IPS-15b (cell line): Measurements from ENCODE around the gene RB1.

Experiments
- H3K27me3 ChIP-seq: one replicate; pipeline ENCODE4 v1.6.1; 2013; ENCODE audit warnings: low read length; ENCODE audit not compliant: control insufficient read depth, insufficient read depth
- H3K36me3 ChIP-seq: one replicate; pipeline ENCODE4 v1.6.1; 2013; ENCODE audit warnings: low read length; ENCODE audit not compliant: control insufficient read depth, insufficient read depth
- H3K4me1 ChIP-seq: one replicate; pipeline ENCODE4 v1.6.1; 2013; ENCODE audit warnings: mild to moderate bottlenecking, low read length; ENCODE audit not compliant: control insufficient read depth, insufficient read depth
- H3K4me3 ChIP-seq: one replicate; pipeline ENCODE4 v1.5.1; 2013; ENCODE audit warnings: low read depth, low read length
- H3K9ac ChIP-seq: one replicate; pipeline ENCODE4 v1.6.1; 2013; ENCODE audit warnings: low read depth, mild to moderate bottlenecking, low read length
- H3K9me3 ChIP-seq: one replicate; pipeline ENCODE4 v1.6.1; 2013; ENCODE audit warnings: mild to moderate bottlenecking, low read length; ENCODE audit not compliant: control insufficient read depth, insufficient read depth

The RB1 gene

DNA sequence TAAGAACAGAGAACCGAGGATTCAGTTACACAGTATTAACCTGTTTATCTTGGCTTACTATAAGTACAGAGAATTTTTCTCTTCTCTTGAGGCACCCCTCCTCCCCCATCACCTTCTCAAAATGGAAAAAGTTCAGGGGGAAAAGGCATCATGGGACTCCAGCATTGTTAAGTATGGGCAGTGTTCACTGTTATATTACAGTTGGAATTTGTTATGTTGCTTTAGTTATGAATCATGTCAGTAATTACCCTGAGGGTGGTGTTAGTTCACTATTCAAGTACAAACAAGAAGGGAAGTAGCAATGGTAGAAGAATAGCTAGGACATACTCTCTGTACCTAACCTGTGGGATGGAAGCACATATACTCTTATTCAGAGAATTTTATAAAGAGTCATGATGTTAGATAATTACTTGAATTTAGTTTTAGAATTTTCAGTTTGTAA lies 97.3 kb downstream of the RB1 start:
- no peak overlapping the region for H3K9ac ChIP-seq
- no peaks in the 10 kb centered on the region for H3K36me3 ChIP-seq
- no peaks in the 10 kb centered on the region for H3K4me1 ChIP-seq
- H3K4me3 ChIP-seq = no peak overlapping the region
- no peaks in the 10 kb centered on the region for H3K9me3 ChIP-seq
- no peaks in the 10 kb centered on the region for H3K27me3 ChIP-seq

DNA sequence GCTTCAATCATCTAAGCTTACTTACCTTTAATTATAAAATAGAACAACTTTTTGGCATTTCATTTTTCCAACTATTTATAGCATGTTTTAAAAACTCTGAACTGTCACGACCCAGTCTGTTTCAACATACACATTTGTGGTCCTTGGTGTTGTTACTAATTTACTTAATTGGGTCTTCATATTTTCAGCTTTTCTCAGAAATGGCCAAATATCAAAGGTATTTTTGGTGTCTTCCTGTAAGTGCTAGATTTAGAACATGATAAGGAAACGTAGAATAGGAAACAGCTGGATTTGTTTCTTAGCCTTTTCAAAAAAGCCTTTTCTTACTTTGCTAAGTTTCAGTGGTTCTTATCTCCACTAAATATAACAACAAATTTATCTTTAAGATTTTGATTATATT lies 97.9 kb downstream of the RB1 start:
- Histone ChIP-seq H3K27me3 (no peaks in the 10 kb centered on the region), H3K9me3 (no peaks in the 10 kb centered on the region), H3K4me1 (no peaks in the 10 kb centered on the region), H3K9ac (no peak overlapping the region), H3K36me3 (no peaks in the 10 kb centered on the region), H3K4me3 (no peak overlapping the region)

DNA sequence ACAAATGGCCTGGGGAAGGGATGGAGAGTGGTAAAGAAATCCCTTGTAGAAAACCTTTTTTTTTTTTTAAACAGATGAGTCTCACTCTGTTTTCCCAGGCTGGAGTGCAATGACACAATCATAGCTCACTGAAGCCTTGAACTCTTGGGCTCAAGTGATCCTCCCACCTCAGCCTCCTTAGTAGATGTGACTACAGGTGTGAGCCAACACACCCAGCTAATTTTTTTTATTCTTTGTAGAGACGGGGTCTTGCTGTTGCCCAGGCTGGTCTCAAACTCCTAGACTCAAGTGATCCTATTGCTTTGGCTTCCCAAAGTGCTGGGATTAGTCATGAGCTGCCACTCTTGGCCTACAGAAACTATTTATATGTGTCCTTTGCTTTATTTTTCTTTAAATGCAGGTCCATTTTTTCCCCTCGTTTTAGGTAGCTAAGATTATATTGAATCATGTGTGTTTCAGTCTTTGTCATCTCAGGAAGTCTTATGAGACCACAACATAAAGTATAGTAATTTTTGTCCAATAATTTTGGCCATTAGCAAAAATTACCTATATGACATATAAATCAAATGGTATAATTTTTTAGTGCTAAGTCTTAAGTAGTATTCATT lies 98.9 kb downstream of the RB1 start:
- H3K4me1 ChIP-seq = no peaks in the 10 kb centered on the region
- no peak overlapping the region for H3K4me3 ChIP-seq
- no peaks in the 10 kb centered on the region for H3K36me3 ChIP-seq
- H3K9me3 ChIP-seq = no peaks in the 10 kb centered on the region
- no peak overlapping the region for H3K9ac ChIP-seq
- H3K27me3 ChIP-seq = no peaks in the 10 kb centered on the region

DNA sequence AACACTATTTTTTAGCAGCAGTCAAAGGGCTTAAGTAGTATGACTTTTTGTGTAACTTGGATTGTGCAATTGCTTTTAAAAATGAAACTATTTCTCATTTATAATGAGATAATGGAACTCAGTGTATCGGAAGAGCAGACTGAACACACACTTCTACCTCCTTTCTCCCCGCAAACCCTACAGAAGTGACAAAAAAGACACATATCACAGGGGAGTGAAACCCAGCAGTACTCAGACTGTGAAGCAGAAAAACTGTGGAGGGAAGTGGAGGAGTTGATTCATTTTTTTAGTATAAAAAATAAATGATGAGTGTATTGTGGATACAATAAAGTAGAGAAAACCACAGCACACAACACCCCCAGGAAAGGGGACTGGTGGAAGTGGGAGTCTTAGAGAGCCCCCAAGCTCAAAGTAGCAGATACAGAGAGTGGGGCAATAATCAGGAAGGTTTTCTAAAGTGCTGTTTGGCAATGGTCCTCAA lies 99.6 kb downstream of the RB1 start:
- Histone ChIP-seq H3K4me1 (no peaks in the 10 kb centered on the region), H3K9ac (no peak overlapping the region), H3K27me3 (no peaks in the 10 kb centered on the region), H3K4me3 (no peak overlapping the region), H3K36me3 (no peaks in the 10 kb centered on the region), H3K9me3 (no peaks in the 10 kb centered on the region)

DNA sequence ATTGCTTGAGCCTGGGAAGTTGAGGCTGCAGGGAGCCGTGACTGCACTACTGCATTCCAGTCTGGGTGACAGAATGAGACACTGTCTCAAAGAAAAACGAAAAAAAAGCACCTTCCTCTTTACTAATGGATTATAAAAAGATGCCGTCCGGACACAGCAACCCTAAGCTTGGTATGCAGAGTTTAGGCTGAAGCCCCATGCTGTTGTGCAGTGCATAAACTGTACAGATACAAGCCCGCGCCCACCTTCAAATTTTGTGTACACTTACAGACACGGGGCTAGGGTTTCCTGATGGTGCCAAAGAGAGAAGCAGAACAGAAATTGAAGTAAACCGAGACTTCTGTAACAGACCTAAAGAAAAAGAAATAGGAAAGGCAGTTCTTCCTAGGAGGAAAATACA lies 100.4 kb downstream of the RB1 start:
- H3K4me3 ChIP-seq = no peak overlapping the region
- H3K9ac ChIP-seq = no peak overlapping the region
- H3K4me1 ChIP-seq = no peaks in the 10 kb centered on the region
- H3K36me3 ChIP-seq = no peaks in the 10 kb centered on the region
- H3K27me3 ChIP-seq = no peaks in the 10 kb centered on the region
- no peaks in the 10 kb centered on the region for H3K9me3 ChIP-seq

- Histone ChIP-seq H3K4me3 (no peak overlapping the region), H3K27me3 (no peaks in the 10 kb centered on the region), H3K9me3 (no peaks in the 10 kb centered on the region), H3K4me1 (no peaks in the 10 kb centered on the region), H3K9ac (no peak overlapping the region), H3K36me3 (no peaks in the 10 kb centered on the region)
Observed at GRCh38 chr13:48404952-48405351, 101.4 kb downstream of the RB1 start.

DNA sequence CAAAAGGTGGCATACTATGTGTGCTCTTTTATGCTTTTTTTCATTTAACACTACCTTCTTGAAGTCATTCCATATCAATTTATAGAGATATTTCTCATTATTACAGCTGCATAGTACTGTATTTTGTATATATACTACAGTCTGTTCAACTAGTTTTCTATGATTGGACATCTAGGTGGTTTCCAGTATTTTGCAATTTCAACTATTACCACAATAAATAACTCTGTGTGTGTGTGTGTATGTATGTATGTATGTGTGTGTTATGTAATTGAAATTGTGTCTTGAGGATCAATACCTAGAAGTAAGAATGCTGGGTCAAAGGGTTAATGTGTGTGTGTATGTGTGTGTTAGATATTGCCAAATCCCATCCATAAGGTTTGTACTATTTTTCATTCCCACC lies 102.3 kb downstream of the RB1 start:
- Histone ChIP-seq H3K4me1 (no peaks in the 10 kb centered on the region), H3K9ac (no peak overlapping the region), H3K27me3 (no peaks in the 10 kb centered on the region)

GRCh38 chr13:48410199-48410598 lies 106.6 kb downstream of the RB1 start:
- H3K4me3 ChIP-seq = no peak overlapping the region

More for the DNA sequence above, 102.3 kb downstream of the RB1 start:
- Histone ChIP-seq H3K36me3 (no peaks in the 10 kb centered on the region), H3K4me3 (no peak overlapping the region), H3K9me3 (no peaks in the 10 kb centered on the region)

DNA sequence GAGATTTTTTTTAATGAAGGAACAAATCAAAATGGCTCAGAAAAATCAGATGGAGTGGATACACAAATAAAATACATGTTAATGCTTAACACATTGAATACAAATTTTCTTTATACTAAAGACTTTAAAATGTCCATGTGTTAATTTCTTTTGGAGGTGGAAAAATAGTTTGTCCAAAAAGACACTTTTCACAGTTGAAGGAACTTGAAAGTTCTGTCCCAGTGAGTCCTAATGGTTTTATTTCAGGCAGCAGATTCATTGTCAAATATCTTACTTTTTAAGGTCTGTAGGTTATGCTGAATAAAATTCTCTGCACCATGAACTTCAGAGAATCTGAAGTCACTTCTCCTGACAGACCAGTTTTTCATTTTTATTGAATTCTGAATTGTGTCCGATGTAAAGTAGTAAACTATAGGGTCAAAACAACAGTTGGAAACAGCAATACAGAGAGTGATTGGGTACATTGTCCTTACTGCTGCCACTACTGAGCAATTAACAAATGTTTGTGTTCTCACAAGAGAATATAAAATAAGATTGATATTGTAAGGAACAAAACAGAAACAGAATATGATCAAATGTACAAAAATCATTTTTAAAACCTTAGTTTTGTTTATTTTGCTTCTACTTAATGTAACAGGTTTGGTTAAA lies 107.7 kb downstream of the RB1 start:
- peaks cover 5% of the 10 kb centered on the region for H3K4me1 ChIP-seq
- no peaks in the 10 kb centered on the region for H3K9me3 ChIP-seq
- H3K36me3 ChIP-seq = peaks cover 2% of the 10 kb centered on the region
- H3K9ac ChIP-seq = no peak overlapping the region
- peak overlapping the region; percentile 37 for H3K4me3 ChIP-seq
- H3K27me3 ChIP-seq = no peaks in the 10 kb centered on the region

More at GRCh38 chr13:48410199-48410598, 106.6 kb downstream of the RB1 start:
- no peaks in the 10 kb centered on the region for H3K36me3 ChIP-seq
- no peak overlapping the region for H3K9ac ChIP-seq
- no peaks in the 10 kb centered on the region for H3K9me3 ChIP-seq
- H3K4me1 ChIP-seq = peaks cover 5% of the 10 kb centered on the region
- H3K27me3 ChIP-seq = no peaks in the 10 kb centered on the region

DNA sequence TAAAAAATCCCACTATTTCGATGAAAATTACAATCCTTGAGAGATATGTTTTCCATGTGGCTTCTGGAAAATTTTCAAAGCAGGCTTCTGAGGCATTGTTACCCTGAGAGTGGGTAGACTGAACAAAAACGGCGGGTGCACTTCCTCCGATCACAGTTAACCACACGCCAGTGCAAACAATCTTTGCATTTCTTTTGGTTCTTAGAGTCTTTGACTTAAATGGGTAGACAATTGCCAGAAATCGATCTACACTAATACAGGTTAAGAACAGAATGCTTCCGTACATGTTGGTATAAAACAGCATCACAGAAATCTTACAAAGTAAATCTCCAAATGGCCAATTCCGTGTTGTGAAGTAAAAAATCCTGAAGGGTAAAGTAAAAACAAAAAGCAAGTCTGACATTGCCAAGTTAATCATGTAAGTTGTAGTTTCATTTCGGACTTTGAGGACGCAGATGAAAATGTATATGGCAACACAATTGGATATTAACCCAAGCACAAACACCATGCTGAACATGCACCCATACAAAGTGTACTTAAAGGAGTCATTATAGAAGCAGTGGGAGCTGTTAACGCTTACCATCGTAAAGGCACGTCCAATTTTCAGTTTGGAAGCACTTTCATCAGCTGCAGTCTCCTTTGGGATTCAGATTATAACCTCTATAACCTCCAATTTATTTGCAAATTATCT lies 108.4 kb downstream of the RB1 start:
- Histone ChIP-seq H3K27me3 (no peaks in the 10 kb centered on the region), H3K4me3 (peak overlapping the region; percentile 37), H3K4me1 (peaks cover 5% of the 10 kb centered on the region), H3K36me3 (peaks cover 2% of the 10 kb centered on the region), H3K9ac (peak overlapping the region; percentile 1), H3K9me3 (no peaks in the 10 kb centered on the region)

DNA sequence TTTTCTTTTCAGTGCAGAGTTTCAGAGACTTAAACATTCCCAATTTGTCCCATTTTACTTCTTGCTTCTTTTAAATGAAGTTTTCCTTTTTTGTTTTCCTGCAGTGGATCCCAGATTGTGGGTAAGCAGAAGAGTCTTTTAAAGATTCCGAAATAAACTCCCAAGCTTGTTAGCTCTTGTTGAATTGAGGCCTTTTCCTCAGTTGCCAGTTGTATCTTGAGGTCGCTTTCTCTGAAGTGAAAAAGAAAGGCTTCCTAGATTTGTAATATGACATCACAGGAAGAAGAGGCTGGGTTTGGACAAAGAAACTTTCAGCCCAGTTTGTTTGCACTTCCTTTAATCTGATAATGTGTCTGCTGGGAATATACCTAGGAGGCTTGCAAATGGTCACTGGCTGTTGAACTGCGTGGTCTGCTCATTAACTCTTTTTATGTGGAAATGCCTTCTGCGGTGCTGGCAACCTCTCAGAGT lies 109.4 kb downstream of the RB1 start, which contains the start of gene LPAR6:
TSS of gene LPAR6 (minus strand) at position 233 of the 471 bp plus-strand sequence. CDS start 690 bp downstream, outside the sequence.
- Histone ChIP-seq H3K4me3 (peak within 1 kb of the TSS; percentile 37), H3K4me1 (peaks cover 5% of the 10 kb centered on the region), H3K36me3 (peaks cover 2% of the 10 kb centered on the region), H3K27me3 (no peaks in the 10 kb centered on the region), H3K9me3 (no peaks in the 10 kb centered on the region), H3K9ac (peak within 1 kb of the TSS; percentile 6)
